Muscle of arm (tissue), 12 donors: ENCODE results near the gene LHFPL3. TPM values are rescaled to one million over a fixed set of nuclear protein-coding genes. Genes with fewer than 3 reads are reported as not detected.

ENCODE experiments used
- DNase-seq: peaks from one replicate; pipeline ENCODE4 v3.0.0-alpha.2; 2013
- polyA plus RNA-seq, 12 donors: library from polyadenylated mRNA; unstranded; fragments of 120-200 nt; gene quantifications; one replicate each; pipeline ENCODE4 v1.2.1, GENCODE V29; 2013; ENCODE audit not compliant: insufficient read length in 12 of 12

The LHFPL3 gene
- polyA plus RNA-seq, 12 donors: 0.10 to 0.33 (median 0.14) TPM; not detected in 8

DNA sequence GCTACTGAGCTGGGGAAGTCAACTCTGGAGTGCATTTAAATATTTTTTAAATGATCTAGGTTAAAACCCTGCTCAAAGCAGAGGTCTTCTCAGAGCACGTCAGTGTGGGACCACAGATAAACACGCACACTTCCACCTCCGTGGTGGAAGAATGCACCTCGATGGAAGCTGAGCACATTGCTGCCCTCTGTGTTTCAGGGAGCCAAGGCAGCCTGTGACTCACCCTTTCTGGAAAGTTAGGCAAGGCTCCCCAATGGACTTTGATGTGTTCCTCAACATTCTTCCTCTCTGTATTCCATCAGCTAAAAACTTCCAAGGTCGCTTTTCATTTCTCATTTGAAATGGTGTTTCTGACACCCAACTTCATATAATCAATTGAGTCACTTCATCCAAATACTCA lies 514.8 kb downstream of the LHFPL3 start:
- DNase-seq: no peak

DNA sequence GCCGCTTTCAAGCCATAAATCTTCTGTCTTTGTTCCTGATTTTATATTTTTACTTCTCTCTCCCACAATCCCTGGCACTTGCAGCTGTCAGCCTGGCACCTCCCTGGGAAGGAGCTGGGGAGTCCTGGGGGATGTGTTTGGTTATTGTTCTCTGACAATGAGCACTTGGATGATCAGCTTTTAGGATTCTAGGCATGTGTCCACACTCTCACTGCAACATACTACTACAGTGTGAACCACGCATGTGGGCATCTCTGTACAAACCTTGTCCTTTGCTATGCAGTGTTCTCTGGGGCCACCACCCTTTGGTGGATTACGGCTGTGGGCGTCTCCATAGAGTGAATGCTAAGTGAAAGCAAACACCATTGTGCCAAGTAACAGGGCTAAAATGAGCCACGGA lies 517.2 kb downstream of the LHFPL3 start:
- DNase-seq: no peak

- DNase-seq: no peak
These were observed 518.3 kb downstream of the LHFPL3 start for GRCh38 chr7:104846731-104847130.

GRCh38 chr7:104848138-104848990 lies 520.0 kb downstream of the LHFPL3 start:
- DNase-seq: peak; percentile 57

DNA sequence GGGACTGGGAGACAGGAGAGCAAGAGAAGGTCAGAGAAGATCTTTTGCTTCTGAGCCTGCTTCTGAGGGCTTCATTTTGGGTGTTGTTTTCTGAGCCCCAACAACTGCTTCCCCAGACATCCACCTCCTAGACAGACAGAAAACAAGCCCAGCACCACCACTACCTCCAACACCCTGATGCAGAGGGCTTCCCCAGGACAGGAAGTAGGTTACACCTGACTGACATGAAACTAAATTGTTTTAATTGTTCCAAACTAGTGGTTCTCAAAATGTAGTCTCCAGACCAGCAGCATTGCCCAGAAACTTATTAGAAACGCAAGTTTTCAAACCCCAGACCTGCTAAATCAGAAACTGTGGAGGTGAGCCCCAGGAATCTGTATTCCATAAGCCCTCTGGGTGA lies 522.0 kb downstream of the LHFPL3 start:
- DNase-seq: no peak

GRCh38 chr7:104851268-104851667 lies 522.9 kb downstream of the LHFPL3 start:
- DNase-seq: no peak

DNA sequence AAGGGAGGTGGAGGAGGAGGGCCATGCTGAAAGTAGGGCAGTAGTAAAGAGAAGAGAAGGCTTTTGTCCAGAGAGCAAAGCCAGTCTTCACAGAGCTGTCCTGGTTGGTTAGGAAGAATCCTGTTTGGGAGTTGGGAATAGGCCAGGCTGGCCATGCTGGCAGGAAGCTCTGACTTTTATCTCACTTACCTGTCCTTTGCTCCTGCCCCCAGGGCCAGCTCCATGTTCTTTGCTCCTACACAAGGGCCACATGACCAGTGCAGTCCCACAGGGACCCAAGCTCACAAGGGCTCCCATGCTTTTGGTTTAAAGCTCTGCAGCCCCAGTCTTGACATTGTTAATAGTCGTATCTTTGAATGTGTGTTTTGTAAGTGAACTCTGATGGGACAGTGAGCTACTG lies 524.0 kb downstream of the LHFPL3 start:
- DNase-seq: no peak

DNA sequence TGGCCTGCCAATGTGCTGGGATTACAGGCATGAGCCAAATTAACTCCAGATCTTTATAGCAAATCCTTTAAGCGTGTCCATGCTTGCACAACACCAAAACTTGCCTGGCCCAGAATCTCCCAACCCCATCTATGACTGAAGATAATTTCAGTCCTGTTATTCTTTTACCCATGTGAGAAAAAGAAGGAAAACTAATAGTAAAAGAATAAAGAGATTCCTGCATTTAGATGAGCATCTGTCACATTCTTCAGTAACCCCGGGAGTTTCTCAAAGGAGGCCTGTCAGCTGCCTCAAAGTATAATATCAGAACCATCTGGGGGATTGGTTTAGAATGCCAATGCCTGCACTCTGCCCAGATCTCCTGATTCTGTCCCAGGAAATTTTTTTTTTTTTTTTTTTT lies 527.5 kb downstream of the LHFPL3 start:
- no peak for DNase-seq

GRCh38 chr7:104857458-104858425 lies 529.3 kb downstream of the LHFPL3 start:
- DNase-seq: no peak

GRCh38 chr7:104859754-104860426 lies 531.5 kb downstream of the LHFPL3 start:
- no peak for DNase-seq

- DNase-seq: no peak
These were observed 533.5 kb downstream of the LHFPL3 start for GRCh38 chr7:104861729-104862390.

DNA sequence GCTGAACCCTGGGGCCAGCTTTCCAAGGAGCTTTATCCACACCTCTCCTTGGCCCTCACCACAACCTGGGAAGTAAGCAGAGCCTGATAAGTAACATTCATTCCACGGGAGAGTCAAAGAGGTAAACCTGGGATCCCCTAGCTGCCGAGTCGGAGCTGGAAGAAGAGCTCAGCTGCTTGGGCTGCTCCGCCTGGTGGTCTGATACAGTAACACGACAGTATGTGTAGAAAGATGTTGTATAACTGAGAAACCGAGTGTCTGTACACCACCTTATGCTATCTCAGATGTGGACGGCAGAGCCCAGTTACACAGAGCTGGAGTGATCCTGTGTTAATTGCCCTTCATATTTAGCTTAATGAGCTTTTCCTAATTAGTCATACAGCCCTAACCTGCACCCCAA lies 534.3 kb downstream of the LHFPL3 start:
- no peak for DNase-seq

DNA sequence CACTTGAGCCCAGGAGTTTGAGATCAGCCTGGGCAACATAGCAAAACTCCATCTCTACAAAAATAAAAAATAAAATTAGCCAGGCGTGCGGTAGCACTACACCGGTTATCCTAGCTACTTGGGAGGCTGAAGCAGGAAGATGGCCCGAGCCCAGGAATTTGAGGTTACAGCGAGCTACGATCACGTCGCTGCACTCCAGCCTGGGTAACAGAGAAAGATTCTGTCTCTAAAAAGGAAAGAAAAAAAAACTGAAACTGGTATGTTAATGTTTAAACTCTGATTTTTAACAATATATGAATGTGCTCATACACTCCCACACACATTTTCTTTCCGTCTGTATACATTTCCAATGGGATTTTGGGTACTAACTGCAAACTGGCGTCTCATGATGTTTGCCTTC lies 545.0 kb downstream of the LHFPL3 start:
- DNase-seq: no peak

DNA sequence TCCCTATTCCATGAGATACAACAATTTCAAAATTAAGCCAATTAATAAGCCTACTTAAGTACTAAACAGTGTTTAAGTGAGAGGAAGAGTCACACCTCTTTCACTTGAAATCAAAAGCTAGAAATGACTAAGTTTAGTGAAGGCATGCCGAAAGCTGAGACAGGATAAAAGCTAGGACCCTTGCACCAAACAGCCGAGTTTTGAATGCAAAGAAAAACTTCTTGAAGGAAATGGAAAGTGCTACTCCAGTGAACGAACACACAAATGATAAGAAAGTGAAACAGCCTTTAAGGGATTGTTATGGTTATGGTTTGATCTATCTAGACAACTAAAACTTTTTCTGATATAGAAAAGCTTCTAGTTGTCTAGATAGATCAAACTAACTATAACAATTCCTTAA lies 550.2 kb downstream of the LHFPL3 start:
- DNase-seq: no peak

- no peak for DNase-seq
These were observed 554.9 kb downstream of the LHFPL3 start for GRCh38 chr7:104883248-104883717.

DNA sequence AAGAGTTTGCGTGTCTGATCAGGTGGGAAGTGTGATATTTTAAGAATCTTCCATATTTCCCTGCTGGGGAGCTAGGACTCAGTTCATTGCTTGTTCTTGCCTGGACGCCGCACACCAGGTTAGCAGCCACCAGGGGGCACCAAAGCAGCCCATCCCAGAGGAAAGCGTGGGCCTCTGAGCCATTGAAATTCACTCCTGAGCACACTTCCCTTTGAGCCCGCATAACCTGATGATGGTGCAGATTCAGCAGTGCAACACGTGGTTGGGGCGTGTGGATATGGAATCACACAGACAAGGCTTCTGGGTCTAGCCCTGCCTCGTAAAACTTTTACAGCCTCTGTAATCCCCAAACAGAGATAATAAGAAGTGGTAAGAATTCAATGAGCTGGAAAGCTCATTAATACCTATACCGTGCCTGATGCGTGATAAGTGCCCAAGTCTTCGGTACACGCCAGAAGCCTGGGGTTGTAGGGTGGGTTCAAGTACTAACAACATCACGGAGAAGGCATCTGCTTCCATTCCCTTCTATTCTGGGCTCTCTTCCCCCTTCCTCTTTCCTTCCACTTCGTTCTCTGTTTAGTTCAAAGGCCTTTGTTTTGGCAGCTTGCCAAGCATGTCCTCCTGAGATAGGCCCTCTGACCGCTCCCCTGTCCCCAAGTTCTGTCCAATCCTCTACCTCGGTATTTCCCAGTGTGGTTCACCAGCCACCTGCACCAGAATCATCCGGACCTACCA lies 555.5 kb downstream of the LHFPL3 start:
- DNase-seq: peak; percentile 79

DNA sequence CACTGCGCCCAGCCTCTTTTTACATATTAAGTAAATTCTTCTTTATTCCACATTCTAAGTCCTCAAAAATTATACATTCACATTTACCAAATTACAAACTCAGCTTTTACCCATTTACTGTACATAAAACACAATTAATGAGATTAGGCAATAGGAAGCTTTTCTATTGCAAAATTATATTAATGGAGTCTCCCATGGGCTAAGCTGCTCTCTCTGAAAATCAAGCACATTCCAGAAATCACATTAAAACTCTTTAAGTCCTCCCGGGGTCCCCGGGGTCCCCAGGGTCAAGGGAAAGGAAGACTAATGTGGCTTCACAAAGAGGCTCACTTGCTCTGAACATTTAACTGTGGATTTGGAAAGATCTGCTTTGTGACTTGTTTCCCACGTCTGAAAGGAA lies 558.2 kb downstream of the LHFPL3 start:
- no peak for DNase-seq

- no peak for DNase-seq
These were observed 561.8 kb downstream of the LHFPL3 start for GRCh38 chr7:104890216-104890615.

DNA sequence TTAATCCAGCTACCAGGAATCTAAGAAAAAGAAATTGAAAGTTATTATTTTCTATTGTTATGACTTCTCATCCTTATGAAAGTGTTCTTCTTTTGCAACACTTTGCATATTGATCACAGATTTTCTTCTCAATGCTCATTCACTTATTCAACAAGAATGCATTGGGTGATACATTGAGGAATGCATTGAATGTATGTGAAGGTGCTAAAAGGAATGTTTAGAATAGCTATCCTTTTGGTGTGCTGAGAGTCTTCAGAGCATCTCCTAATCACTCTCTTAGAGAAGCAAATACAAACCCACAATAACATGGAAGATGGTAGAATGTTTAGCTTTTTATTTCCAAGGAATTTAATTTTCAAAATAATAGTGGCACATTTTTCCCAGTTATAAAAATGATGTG lies 563.5 kb downstream of the LHFPL3 start:
- no peak for DNase-seq

DNA sequence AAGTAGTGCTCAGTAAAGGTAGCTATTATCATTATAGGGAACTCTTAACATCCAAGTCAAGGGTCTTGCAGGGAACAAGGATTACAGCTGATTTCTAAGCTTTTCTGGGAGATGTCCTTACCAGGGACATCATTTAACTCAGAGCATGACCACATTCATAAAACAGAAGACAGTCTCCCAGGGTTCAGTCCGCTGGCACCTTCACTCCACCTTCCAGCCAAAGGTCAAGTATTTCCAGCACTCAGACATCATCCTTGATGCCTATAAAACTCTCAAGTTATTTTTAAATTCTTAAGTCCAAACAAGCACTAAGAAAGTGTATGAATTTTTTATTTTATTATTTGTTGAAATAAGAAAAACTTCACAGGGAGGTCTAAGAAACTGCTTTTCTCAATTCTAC lies 565.9 kb downstream of the LHFPL3 start:
- DNase-seq: no peak
